GM21526 (cell line): ENCODE measurements around the gene HAL.
"Not testable (repeated sequence)": the region's sequence is repeated elsewhere in the genome, so short reads cannot be mapped to it uniquely, and the experiment has no call there.

Experiments
- ATAC-seq: cut with Tn5 transposase; IDR thresholded peaks from one replicate; pipeline ENCODE4 v1.9.1; 2021; ENCODE audit warnings: moderate library complexity; ENCODE audit not compliant: unreplicated experiment, low FRiP score

HAL gene

GRCh38 chr12:95978351-95978750, 17.8 kb downstream of the HAL start:
- no peak for ATAC-seq

- ATAC-seq, result no peak
These were observed 18.3 kb downstream of the HAL start for GRCh38 chr12:95977764-95978305.

DNA sequence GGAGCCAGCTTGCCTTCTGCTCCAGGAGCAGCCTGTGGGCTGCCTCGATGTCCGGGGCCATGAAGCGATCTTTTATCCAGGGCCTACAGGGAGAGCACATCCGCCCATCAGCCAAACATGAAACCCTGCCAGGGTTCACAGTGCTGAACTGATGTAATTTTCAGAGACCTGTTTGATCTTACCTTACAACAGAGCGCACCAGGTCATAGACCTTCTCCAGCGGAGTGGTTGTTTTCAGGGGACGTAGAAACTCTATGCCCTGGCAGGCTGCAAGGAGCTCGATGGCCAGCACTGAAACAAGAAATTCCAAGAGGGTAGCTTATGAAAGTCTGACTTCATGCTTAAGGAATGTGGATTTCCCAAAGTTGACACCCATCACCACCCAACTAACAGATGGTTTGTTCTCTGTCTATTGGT, 19.7 kb downstream of the HAL start:
- no peak for ATAC-seq

- no peak for ATAC-seq
These were observed 20.7 kb downstream of the HAL start for GRCh38 chr12:95975491-95975890.

- ATAC-seq, result no peak
These were observed 21.8 kb downstream of the HAL start for GRCh38 chr12:95974358-95974757.

DNA sequence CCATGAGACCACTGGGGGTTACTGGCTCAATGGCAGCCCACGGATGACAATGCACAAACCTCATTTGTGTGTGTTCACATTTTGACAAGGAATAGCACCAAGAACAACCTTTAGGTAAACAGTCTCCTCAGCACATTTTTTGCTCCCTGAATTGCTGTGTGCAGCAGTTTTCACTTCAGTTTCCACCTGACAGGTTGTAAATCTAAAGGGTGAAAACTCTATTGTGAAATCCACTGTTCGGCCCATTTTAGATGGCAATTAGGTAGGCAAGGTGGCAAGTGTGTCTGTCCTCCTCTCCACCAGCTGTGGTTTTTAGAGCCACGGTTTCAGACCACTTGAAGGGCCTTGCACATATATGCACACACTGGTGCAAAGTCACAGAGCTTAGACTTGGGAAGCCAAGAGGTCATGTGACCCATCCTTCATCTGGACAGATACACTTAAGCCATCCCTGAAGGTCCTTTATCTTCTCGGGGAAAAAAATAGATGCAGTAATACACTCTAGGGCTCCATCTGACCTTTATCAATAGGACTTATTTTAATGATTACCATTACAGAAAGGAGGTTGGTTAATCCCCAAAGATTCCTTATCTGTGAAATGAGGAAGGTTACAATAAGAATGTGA, 23.2 kb downstream of the HAL start:
- no peak for ATAC-seq

DNA sequence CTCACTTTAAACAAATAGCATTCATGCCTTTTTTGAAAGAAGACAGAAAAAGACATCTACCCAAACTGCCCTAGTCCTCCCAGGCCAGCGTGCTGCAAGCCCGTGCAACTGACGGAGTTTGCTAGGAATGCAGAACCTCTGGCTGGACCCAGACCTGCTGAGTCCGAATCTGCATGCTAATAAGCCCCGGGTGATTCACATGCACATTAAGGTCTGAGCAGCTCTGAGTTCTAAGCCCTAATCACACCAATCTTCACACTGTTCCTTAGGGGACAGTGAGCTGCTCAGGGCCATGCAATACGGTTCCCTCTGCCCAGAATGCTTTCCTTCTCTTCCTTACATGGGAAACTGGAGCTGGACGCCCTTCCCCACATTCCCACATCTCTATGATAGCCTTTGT, 25.2 kb downstream of the HAL start:
- ATAC-seq, result no peak

GRCh38 chr12:95969116-95969515, 27.0 kb downstream of the HAL start:
- ATAC-seq, result not testable (repeated sequence)

DNA sequence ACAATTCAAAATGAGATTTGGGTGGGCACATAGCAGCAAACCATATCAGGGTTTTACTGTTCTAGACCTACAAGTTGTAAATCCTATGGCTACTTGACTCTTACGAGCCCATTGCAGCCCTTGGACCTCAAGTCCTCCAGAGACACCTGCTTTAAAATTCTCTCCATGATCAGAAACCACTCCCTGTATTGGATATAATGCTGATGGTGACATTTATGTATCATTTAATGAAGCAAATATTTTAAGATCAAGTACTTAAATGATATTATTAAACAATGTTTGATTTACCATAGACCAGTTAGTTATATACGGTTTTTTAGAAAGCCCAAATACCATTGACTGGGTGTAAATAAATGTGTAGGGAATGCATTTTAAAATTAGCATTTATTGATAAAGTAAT, 28.8 kb downstream of the HAL start:
- ATAC-seq, result no peak

DNA sequence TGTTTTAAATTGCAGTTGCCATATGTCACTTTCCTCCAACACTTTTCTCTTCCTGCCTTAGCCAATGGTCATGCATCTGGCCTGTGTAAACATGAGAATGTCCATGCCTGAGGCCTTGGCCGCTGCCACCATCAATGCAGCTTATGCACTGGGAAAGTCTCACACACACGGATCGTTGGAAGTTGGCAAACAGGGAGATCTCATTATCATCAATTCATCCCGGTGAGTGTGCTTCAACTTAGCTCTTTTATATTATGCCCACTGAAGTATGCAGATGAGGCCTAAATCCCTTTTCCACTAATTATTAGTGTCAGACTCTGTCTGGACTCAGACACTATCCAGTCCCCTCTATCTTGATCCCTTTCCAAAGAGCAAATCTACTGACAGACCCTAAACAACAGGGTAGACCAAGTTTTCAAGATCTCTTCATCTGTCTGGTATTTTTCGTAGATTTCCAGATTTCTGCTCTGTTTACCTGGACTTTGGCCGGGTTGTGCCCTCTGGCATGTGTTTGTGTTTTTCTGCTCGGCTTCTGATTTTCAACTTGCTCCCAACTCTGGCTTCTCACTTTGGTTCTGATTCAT, 29.8 kb downstream of the HAL start:
- ATAC-seq, result no peak

DNA sequence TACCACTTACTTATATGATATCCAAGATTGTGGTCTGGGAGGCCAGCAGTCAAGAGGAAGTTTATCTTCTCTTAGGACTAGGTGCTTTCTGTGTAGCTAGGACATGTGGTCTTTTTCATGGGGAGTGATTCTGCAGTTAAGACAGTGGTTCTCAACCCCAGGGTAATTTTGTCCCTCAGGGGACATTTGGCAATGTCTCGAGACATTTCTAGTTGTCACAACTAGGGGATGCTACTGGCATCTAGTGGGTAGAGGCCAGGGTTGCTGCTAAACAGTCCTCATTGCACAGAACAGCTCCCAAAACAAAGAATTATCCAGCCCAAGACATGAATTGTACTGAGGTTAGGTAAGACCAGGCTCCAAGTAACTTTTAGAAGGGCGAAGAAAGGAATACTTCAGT, 33.0 kb downstream of the HAL start:
- no peak for ATAC-seq

DNA sequence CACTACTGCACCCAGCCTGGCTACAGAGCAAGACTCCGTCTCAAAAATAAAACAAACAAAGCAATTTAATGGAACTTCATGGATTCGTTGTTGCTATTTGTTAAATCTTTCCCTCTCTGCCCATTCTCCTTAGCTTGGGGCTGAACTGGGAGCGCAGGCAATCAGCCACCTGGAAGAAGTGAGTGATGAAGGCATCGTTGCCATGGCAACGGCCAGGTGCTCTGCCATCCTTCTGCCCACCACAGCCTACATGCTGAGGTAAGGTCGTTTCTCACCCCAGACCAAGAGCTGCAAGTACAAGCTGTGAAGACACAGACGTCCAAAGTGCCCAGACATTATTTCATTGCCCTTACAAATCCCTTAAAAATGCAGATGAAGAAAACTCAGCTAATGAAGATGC, 33.9 kb downstream of the HAL start:
- ATAC-seq, result no peak

DNA sequence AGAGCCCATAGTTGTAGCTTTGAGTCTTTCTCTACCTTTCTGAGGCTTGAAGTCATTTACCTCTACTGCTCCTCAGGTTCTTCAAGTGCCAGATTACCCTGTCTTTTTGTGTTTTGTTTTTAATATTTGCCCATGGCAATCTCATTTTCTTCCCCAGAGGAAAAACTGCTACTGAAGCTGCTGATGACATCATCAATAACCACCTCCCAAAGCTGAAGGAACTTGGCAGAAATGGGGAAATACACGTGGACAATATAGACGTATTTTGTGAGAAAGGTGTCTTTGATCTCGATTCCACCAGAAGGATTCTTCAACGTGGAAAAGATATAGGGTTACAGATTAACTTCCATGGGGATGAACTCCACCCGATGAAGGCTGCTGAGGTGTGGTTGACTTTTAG, 35.9 kb downstream of the HAL start:
- ATAC-seq, result no peak

- no peak for ATAC-seq
These were observed 37.0 kb downstream of the HAL start for GRCh38 chr12:95959107-95959506.

GRCh38 chr12:95956557-95957145, 39.5 kb downstream of the HAL start:
- no peak for ATAC-seq

DNA sequence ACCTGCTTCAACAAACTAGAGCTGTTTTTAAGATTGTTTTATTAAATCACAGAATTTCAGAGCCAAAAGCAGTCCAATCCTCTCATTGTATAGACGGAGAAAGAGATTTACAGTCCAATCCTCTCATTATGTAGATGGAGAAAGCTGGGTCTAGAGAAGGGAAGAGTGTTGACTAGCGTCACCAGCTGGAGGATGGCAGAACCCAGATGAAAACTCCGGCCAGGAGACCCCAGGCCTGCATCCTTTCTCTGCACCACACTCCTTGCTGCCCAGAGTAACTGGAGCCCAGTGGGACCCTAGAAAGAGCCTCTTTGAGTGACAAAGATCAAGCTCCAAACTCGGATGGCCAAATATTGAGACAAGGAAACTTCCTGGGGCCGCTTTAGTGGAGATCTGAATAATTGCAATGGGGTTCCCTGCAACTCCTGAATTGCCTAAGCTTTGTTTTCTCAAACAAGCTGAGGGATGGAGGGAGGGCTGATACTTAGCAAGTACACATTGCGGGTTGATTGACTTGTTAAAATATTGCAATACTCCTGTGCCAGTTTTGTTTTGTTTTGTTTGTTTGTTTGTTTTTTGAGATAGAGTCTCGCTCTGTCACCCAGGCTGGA, 40.5 kb downstream of the HAL start:
- ATAC-seq, result no peak

DNA sequence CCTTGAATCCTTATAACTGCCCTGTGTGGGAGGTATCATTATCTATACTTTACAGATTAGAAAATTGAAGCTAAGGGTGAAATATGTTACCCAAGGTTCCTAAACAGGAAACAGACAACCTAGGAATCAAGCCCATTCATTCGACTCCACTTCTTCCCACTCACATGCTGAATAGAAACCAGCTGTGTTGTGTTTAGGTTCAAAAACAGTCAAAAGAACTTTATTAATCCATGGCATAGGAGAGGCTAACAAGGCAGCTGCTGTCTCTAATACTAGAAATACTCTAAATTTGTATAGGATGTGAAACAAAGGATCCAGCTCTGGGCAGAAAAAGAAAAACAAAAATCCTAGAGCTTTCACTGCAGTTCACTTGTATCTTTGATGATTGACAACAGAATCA, 43.1 kb downstream of the HAL start:
- ATAC-seq, result no peak

- no peak for ATAC-seq
These were observed 44.6 kb downstream of the HAL start for GRCh38 chr12:95951515-95951914.

DNA sequence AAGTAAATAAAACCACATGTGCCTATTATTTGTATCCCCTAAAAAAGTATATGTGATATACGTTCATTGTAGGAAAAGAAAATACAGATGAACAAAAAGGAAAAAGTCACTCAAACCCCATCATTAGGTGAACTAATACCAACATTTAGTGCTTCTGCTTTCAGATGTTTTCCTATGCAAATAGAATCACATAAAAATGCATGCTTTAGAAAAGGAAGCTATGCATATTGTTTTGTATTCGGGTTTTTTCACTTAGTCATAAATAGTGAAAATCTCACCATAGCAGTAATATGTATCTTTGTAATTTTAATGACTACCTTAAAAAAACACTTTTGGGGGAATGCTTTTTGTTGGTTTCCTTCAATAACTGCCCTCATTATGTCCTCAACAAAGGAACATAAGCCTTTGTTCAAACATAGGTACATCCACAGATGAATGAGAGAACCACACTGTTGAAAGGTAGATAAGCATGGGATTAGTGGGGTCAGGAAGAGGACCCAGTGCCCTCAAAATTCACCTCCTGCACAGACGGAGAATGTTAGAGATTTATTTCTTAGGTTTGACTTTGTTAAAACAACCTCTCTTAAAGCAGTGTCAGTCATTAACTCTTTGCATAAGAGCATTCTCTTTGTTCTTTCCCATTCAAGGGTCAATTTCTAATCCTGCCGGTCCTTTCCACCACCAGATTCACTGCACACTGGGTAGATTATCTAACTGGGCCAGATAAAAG, 46.5 kb downstream of the HAL start:
- ATAC-seq, result no peak

DNA sequence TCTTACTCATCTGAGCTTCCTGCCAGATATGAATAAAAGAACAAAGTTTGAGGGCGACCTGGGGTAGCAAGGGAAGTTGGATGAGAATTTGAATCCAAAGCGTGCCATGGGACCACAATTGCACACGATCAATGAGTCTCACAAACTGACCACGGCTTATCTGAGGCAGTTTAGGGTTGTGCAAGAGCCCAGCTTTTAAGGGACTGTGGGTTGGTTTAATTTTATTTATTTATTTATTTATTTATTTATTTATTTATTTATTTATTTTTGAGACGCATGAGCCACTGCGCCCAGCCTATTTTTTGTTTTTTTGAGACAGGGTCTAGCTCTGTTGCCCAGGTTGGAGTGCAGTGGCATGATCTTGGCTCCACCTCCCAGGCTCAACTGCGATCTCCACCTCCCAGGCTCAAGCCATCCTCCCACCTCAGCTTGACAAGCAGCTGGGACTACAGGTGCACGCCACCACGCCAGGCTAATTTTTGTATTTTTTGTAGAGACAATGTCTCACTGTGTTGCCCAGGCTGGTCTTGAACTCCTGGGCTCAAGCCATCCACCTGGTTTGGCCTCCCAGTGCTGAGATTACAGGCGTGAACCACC, 51.9 kb downstream of the HAL start:
- ATAC-seq, result no peak
